NCI-H510A (cell line): Measurements from ENCODE around the gene MARCHF4.
"Not testable (repeated sequence)": the region's sequence is repeated elsewhere in the genome, so short reads cannot be mapped to it uniquely, and the experiment has no call there.

Experiments used
- DNase-seq: peaks from one replicate; lab custom pipeline; 2025; lab: John Stamatoyannopoulos, UW

Gene MARCHF4

GRCh38 chr2:216392018-216392562 lies 19.8 kb upstream of the MARCHF4 start:
- no peak for DNase-seq

GRCh38 chr2:216391401-216391800 lies 19.1 kb upstream of the MARCHF4 start:
- DNase-seq = no peak

DNA sequence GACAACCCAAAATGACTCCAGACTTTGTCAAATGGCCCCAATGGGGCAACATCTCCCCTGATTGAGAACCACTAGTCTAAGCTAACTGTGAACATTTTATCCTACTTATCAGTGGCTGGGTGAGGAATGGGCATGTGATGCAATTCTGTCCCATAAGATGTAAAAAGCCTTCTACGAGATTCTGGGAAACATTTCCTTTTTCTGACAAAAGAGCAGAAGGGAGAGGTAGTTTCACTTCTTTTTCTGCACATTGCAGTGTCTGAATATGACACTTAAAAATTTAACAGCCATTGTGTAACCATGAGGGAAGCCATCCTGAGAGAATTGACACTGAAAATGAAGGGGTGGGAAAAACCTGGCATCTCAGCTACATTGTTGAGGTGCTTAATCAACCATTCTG lies 17.3 kb upstream of the MARCHF4 start:
- DNase-seq = no peak

DNA sequence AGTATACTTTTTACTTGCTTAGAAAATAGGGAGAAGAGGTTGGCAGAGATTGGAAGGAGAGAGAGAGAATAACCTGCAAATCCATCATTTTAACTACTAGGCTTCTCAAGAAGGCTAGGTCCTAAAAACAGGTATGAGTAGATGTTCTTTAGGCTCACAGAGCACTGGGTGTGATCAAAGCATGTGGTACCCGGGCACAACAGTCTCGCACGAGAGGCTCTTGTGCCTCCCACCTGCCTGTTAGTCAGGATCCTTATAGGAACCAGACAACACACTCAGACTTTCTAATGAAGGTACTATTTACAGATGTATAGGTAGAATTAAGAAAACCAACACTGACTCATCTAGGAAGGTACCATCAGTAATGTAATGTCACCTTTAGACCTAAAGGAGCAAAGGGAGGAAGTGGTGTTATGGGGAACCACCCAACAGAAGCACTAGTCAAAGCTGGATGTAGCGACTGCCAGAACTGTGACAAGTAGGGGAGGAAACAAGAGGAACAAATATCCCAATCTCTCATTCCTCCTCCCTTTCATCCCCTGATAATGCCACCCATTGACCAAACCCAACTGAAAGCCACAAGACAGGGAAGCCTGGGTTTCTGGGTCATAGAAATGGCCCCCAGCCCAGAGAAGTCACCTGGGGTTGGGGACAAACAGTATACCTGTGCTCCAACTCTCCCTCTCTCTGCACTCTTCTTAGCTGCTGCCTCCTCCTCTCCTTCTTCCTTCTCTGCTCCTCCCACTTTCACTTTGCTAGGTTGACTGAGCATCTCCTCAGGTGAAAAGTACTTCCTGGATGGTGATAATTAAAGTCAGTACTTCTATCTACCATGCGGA lies 16.0 kb upstream of the MARCHF4 start:
- DNase-seq = no peak

GRCh38 chr2:216387262-216387661 lies 15.0 kb upstream of the MARCHF4 start:
- DNase-seq = no peak

- DNase-seq = no peak
Observed at GRCh38 chr2:216385478-216385877, 13.2 kb upstream of the MARCHF4 start.

- not testable (repeated sequence) for DNase-seq
Observed at GRCh38 chr2:216384409-216384808, 12.1 kb upstream of the MARCHF4 start.

DNA sequence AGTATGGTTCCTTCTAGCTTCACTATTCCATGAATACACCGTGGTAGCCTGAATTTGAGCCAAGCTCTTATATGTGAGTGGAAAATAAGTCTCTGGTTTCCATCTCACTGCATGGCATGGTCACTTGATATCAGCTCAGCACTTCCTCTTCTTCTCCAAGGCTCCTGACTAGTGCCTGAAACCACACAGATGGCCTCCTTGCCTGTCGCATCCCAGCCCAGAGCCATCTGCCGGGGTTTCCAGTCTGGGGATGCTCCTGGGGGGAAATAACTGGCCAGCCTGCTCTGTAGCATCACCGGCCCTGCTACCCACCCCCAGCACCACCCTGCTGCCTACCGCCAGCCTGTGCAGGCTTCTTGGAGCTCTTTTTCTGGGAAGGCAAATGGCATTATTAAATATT lies 7.7 kb upstream of the MARCHF4 start:
- DNase-seq = no peak

- DNase-seq = no peak
Observed at GRCh38 chr2:216375286-216375685, 3.0 kb upstream of the MARCHF4 start.

DNA sequence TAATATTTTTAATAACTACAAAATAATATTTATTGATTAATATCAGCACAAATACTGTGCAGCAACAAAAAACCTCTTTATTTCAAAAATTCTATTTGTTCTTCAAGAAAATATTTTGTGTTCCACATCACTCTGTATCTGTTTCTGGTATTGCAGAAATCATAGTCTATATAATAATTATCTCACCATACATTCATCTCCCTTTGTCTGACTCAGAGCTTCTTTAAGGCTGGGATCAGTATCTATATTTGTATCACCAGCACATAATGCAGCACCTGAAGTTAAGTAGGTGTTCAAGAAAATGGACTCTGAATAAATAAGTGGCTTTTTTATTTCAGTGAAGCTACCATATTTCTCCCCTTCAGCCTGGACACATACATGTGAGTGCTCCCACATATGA lies 1.6 kb upstream of the MARCHF4 start:
- DNase-seq = no peak

- DNase-seq = no peak
Observed at GRCh38 chr2:216372761-216373291, 543 bp upstream of the MARCHF4 start.

DNA sequence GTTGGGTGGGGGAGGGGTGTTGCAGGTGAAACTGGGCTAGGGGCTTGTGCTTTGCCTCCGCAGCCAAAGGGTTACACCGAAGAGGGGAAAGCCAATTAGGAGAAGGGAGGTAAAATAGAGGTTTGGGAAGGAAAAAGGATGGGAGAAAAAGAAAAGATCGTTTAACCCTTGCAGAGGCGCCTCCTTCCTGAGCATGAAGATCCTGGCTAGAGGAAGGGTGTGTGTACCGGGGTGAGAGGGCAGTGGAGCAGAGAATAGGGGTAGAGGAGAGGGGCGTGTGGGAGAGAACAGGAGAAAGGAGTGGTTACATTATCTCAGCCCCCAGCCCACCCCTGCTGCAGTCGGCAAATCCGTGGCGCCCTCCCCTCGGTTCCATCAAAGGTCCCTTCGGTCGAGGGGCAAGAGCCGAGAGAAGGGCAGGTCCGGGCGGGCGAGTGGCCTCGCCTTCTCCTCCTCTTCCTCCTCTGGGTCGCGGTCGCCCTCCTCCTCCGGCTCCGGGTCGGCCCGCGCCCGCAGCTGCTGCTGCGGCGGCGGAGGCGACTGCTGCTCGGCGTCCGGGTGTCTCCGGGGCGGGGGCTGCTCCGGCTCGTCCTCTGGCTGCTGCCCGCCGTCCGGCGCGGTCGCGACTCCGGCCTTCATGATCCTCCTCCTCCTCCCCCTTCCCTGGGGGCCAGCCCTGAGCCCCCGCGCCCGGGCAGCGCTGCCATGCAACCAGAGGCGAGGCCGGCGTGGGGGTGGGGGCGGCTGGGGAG lies 1.1 kb downstream of the MARCHF4 start:
- DNase-seq = no peak

DNA sequence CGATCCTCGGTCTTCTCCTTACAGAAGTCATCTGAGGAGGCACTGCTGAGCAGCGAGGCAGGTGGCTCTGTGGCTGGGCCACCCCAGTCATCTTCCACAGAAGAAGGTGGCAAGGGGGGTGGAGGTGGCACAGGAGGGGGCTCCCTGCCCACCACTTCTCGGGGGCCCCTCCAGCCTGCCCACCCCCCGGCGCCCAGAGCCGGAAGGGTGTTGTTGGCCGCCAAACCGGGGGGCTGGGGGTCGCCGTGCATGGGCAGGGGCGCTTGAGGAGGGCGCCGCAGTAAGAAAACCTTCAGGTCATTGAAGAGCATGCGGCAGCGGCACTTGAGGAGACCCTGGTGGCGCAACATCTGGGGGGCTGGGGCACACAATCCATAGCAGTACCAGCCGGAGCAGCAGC lies 2.5 kb downstream of the MARCHF4 start:
- no peak for DNase-seq

- DNase-seq = no peak
Observed at GRCh38 chr2:216366777-216367471, 5.4 kb downstream of the MARCHF4 start.

GRCh38 chr2:216365518-216365917 lies 6.8 kb downstream of the MARCHF4 start:
- no peak for DNase-seq

DNA sequence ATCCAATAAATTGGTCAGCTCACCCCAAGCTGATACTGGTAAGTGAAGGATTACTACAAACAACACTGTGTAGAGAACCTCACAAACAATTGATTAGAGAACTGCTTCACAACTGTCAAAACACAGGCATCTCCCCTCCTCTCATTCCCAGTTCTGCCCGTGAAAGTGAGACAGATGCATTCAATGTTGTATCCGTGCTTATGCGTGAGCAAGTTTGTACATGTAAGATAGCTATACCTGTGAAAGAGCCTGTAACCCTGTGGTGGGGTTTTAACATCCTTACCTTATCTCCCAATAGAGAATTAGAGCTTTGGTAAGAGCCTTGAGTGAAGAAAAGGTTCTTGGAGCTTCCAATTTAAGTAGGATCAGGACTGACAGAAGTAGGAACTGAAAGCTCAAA lies 9.1 kb downstream of the MARCHF4 start:
- DNase-seq = no peak

GRCh38 chr2:216362730-216363129 lies 9.6 kb downstream of the MARCHF4 start:
- no peak for DNase-seq

- DNase-seq = no peak
Observed at GRCh38 chr2:216355711-216356110, 16.6 kb downstream of the MARCHF4 start.

- DNase-seq = no peak
Observed at GRCh38 chr2:216354306-216354705, 18.0 kb downstream of the MARCHF4 start.

DNA sequence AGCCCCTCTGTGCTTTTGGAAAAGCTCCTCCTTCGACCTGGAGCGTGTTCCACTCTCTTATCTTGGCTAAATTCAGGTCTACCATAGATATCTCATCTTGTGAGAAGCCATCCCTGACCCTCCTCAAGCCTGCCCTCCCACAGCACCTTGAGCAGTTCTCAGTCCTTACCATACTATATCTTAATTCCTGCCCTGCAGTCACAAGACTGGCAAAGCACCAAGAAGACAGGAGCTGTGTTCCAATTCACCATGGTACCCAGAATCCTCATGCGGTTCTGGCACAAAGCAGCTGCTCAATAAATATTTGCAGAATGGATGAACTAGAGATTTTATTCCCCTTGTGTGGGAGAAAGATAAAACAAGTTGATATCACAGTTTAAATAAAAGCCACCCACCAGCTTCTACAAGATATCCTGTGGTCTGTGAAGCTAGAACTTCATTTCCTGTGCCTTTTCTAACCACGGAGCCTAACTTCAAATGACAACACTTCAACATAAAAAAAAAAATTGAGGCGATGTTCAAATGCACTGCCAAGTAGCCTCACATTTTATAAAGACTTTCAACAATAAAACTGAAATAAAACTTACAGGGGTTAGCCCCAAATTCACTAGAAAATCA lies 19.5 kb downstream of the MARCHF4 start:
- no peak for DNase-seq

GRCh38 chr2:216351172-216351925 lies 20.9 kb downstream of the MARCHF4 start:
- DNase-seq = no peak
